Loucy (cell line): ENCODE measurements around the gene UBR4.

ENCODE experiments used
- CTCF ChIP-seq: fragments of 200-600 bp; sonication (generic); conservative IDR thresholded peaks from 2 replicates; pipeline ENCODE4 v1.5.1; 2014; ENCODE audit warnings: mild to moderate bottlenecking, antibody characterized with exemption, low read length
- EZH2phosphoT487 ChIP-seq: fragments of 200-600 bp; IDR thresholded peaks from 2 replicates; pipeline ENCODE4 v1.6.1; 2018; ENCODE audit warnings: antibody characterized with exemption, mild to moderate bottlenecking, moderate library complexity, borderline replicate concordance

DNA sequence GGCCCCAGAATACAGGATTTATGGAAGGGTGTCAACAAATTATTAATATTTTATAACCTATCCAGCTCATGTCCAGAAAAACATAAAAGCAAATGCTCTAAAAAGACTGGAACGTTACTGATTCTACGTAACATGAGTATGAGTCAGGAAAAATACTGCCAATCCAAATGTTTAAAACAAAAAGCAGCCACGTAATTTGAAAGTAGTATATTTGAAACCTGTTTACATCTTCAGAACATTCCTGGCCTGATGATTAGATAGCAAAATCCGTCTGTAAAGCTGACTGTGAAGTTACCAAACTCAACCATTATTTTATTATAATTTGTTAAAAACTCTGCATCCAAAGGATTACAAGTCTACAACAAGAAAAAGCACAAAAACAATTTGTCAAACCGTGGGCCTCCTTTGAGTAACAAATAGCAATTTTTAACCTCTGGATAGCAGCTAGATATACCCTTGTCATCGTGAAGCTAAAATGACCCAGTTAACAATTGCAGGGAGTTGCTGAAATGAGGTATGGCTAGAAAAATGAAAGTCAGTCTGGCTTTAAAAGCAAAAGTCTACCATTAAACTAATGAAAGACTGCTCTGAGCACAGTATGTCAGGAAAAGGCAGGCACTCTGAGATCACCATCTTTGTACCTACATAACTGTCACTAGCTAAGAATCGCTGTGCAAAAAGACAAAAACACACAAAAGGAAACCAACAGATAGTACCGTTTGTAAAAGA, 1.2 kb downstream of the UBR4 start:
- no peak for TF ChIP-seq EZH2phosphoT487
- no peak for TF ChIP-seq CTCF
